ENCODE data around the gene ENOX2.

DNA sequence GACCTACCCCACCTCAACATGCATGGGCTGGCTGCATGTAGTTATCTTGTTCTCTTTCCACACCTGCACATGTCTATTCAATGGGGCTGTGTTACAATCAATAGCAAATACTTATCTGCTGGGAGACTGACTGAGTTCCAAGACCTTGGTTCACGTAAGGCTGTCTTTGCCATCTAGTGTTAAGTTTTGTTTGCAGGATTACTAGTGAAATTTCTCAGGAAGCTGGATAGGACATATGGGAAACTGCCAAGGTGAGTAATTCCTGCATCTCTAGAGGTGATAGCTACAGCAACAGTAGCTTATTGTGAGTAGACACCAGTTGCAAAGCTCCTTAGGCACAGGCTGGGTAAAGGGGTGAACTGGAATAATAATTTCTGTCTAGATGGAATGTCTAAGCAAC lies 177.5 kb downstream of the ENOX2 start:
- TF ChIP-seq, protein P1, sequence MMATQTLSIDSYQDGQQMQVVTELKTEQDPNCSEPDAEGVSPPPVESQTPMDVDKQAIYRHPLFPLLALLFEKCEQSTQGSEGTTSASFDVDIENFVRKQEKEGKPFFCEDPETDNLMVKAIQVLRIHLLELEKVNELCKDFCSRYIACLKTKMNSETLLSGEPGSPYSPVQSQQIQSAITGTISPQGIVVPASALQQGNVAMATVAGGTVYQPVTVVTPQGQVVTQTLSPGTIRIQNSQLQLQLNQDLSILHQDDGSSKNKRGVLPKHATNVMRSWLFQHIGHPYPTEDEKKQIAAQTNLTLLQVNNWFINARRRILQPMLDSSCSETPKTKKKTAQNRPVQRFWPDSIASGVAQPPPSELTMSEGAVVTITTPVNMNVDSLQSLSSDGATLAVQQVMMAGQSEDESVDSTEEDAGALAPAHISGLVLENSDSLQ (IDR thresholded peaks at IDR 0.05) = no peak
- TF ChIP-seq HDGF (IDR thresholded peaks at IDR 0.05; ENCODE audit: borderline replicate concordance) (no peak), ARNT (IDR thresholded peaks at IDR 0.05) (no peak), FOXA1 (IDR thresholded peaks at IDR 0.05) (no peak), NFRKB (IDR thresholded peaks at IDR 0.05) (no peak), FOXM1 (IDR thresholded peaks at IDR 0.05; ENCODE audit: borderline replicate concordance) (no peak), SP1 (IDR thresholded peaks at IDR 0.05) (no peak), L3MBTL2 (conservative IDR thresholded peaks at IDR 0.05) (no peak), TARDBP (IDR thresholded peaks at IDR 0.05) (no peak)

Measured in HEK293T (cell line).